SK-N-SH treated with all-trans-retinoic acid at 6 μM for 48 hours (cell line): Measurements from ENCODE around the gene CIC.

ENCODE experiments used
- ATAC-seq: fragments of 200-7000 bp; cut with Tn5 transposase; 3 replicates; pipeline ENCODE4 v1.9.1; 2020; ENCODE audit warnings: mild to moderate bottlenecking, moderate library complexity
- ARNTL ChIP-seq: fragments of 450-650 bp; formaldehyde crosslinking; IDR thresholded peaks from 2 replicates; pipeline ENCODE4 v1.5.0; 2020; ENCODE audit warnings: low read depth, mild to moderate bottlenecking, moderate library complexity, borderline replicate concordance
- BACH2 ChIP-seq: fragments of 250-450 bp; sonication (Bioruptor Pico); IDR thresholded peaks from 2 replicates; pipeline ENCODE4 v1.9.0; 2021; ENCODE audit warnings: mild to moderate bottlenecking, borderline replicate concordance
- CREB5 ChIP-seq: fragments of 250-450 bp; sonication (Bioruptor Pico); IDR thresholded peaks from 2 replicates; pipeline ENCODE4 v1.5.1; 2020; ENCODE audit warnings: low read depth, mild to moderate bottlenecking, moderate library complexity
- CSDC2 ChIP-seq: fragments of 250-450 bp; sonication (Bioruptor Pico); IDR thresholded peaks from 2 replicates; pipeline ENCODE4 v1.5.0; 2020; ENCODE audit warnings: mild to moderate bottlenecking, moderate library complexity
- GLIS3 ChIP-seq: fragments of 250-450 bp; sonication (Bioruptor Pico); IDR thresholded peaks from 2 replicates; pipeline ENCODE4 v1.5.0; 2020; ENCODE audit warnings: mild to moderate bottlenecking, moderate library complexity
- ISL1 ChIP-seq: fragments of 250-450 bp; sonication (Bioruptor Pico); IDR thresholded peaks from 2 replicates; pipeline ENCODE4 v2.1.2; 2022; ENCODE audit warnings: mild to moderate bottlenecking, moderate library complexity
- OSR1 ChIP-seq: fragments of 250-450 bp; sonication (Bioruptor Pico); IDR thresholded peaks from 2 replicates; pipeline ENCODE4 v1.8.0; 2022; ENCODE audit warnings: moderate library complexity, mild to moderate bottlenecking, inconsistent platforms
- PATZ1 ChIP-seq: fragments of 250-450 bp; sonication (Bioruptor Pico); IDR thresholded peaks from 2 replicates; pipeline ENCODE4 v1.8.0; 2020; ENCODE audit warnings: mild to moderate bottlenecking, moderate library complexity, borderline replicate concordance
- PPARA ChIP-seq: fragments of 250-450 bp; sonication (Bioruptor Pico); IDR thresholded peaks from 2 replicates; pipeline ENCODE4 v1.5.0; 2020; ENCODE audit warnings: mild to moderate bottlenecking, borderline replicate concordance
- RARB ChIP-seq: fragments of 250-450 bp; sonication (Bioruptor Pico); IDR thresholded peaks from 2 replicates; pipeline ENCODE4 v1.8.0; 2021; ENCODE audit warnings: mild to moderate bottlenecking, moderate library complexity
- TCF4 ChIP-seq: fragments of 250-450 bp; sonication (Bioruptor Pico); IDR thresholded peaks from 2 replicates; pipeline ENCODE4 v1.8.0; 2021; ENCODE audit warnings: mild to moderate bottlenecking, moderate library complexity, borderline replicate concordance
- TOX ChIP-seq: fragments of 250-450 bp; sonication (Bioruptor Pico); IDR thresholded peaks from 2 replicates; pipeline ENCODE4 v1.8.0; 2021; ENCODE audit warnings: mild to moderate bottlenecking, moderate library complexity, borderline replicate concordance
- ZC3H10 ChIP-seq: fragments of 250-450 bp; sonication (Bioruptor Pico); IDR thresholded peaks from 2 replicates; pipeline ENCODE4 v1.5.1; 2021; ENCODE audit warnings: mild to moderate bottlenecking, moderate library complexity
- ZFP3 ChIP-seq: fragments of 250-450 bp; sonication (Bioruptor Pico); IDR thresholded peaks from 2 replicates; pipeline ENCODE4 v1.5.0; 2020; ENCODE audit warnings: mild to moderate bottlenecking, moderate library complexity
- ZFP30 ChIP-seq: fragments of 450-650 bp; formaldehyde crosslinking; IDR thresholded peaks from 2 replicates; pipeline ENCODE4 v1.5.0; 2022; ENCODE audit warnings: mild to moderate bottlenecking, moderate library complexity
- ZNF565 ChIP-seq: fragments of 450-650 bp; formaldehyde crosslinking; conservative IDR thresholded peaks from 2 replicates; pipeline ENCODE4 v1.5.0; 2020; ENCODE audit warnings: low read depth, mild to moderate bottlenecking, moderate library complexity
- ZNF70 ChIP-seq: fragments of 450-650 bp; formaldehyde crosslinking; IDR thresholded peaks from 2 replicates; pipeline ENCODE4 v1.5.0; 2020; ENCODE audit warnings: mild to moderate bottlenecking, moderate library complexity
- TF ChIP-seq, protein P1 (sequence below): fragments of 250-450 bp; sonication (Bioruptor Pico); IDR thresholded peaks from 2 replicates; pipeline ENCODE4 v1.8.0; 2021; ENCODE audit warnings: low read depth, mild to moderate bottlenecking, moderate library complexity, borderline replicate concordance

The CIC gene

DNA sequence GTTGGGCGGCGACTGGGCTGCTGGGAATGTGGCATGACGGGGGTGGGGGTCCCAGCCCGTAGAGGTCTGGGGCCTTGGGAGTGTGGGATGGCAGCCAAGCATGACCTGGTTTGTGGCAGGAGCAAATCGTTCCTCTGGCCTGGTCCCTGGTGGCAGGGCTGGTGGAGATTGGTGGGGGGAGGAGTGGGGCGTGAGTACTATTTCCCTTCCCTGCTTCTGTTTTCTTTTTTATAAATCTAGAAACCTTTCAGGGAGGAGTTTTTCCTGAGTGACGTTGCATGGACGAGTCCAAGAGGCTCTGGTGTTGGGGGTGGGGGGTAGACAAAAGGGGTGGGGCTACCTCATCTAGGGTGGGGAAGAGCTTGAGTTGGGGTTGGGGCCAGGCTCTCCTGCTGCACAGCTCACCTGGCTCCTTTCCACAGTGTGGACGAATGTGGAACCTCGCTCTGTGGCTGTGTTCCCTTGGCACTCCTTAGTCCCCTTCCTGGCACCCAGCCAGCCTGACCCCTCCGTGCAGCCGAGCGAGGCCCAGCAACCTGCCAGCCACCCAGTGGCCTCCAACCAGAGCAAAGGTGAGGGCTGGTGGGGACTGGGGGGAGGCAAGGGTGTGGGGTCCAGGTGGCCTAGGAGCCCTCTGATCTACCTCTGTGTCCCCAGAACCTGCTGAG lies 17.4 kb downstream of the CIC start:
- no peak for ATAC-seq
- TF ChIP-seq ZNF565 (CRISPR knock-in tag) (no peak), TCF4 (CRISPR knock-in tag) (no peak)

- no peak for ATAC-seq
- TF ChIP-seq ZFP3 (CRISPR knock-in tag), result no peak
- no peak for TF ChIP-seq CSDC2 (CRISPR knock-in tag)
- TF ChIP-seq, protein P1, sequence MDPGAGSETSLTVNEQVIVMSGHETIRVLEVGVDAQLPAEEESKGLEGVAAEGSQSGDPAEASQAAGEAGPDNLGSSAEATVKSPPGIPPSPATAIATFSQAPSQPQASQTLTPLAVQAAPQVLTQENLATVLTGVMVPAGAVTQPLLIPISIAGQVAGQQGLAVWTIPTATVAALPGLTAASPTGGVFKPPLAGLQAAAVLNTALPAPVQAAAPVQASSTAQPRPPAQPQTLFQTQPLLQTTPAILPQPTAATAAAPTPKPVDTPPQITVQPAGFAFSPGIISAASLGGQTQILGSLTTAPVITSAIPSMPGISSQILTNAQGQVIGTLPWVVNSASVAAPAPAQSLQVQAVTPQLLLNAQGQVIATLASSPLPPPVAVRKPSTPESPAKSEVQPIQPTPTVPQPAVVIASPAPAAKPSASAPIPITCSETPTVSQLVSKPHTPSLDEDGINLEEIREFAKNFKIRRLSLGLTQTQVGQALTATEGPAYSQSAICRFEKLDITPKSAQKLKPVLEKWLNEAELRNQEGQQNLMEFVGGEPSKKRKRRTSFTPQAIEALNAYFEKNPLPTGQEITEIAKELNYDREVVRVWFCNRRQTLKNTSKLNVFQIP, result no peak
- no peak for TF ChIP-seq ZNF565 (CRISPR knock-in tag)
- no peak for TF ChIP-seq CREB5
- no peak for TF ChIP-seq GLIS3 (CRISPR knock-in tag)
- TF ChIP-seq ZNF70 (CRISPR knock-in tag), result no peak
Measured at GRCh38 chr19:42287017-42287826, 18.2 kb downstream of the CIC start.

GRCh38 chr19:42287827-42288107 lies 18.7 kb downstream of the CIC start:
- no peak for TF ChIP-seq PATZ1 (CRISPR knock-in tag)
- TF ChIP-seq PPARA (CRISPR knock-in tag), result no peak
- no peak for TF ChIP-seq ZFP3 (CRISPR knock-in tag)
- TF ChIP-seq, protein P1, result no peak
- TF ChIP-seq RARB (CRISPR knock-in tag), result no peak
- TF ChIP-seq BACH2 (CRISPR knock-in tag), result no peak
- TF ChIP-seq ARNTL (CRISPR knock-in tag), result no peak
- TF ChIP-seq CREB5, result no peak
- no peak for TF ChIP-seq CSDC2 (CRISPR knock-in tag)
- ATAC-seq, result no peak

GRCh38 chr19:42288387-42288786 lies 19.3 kb downstream of the CIC start:
- TF ChIP-seq ZNF70 (CRISPR knock-in tag) (no peak), ZC3H10 (no peak), TOX (CRISPR knock-in tag) (no peak), BACH2 (CRISPR knock-in tag) (no peak), RARB (CRISPR knock-in tag) (no peak), ZNF565 (CRISPR knock-in tag) (no peak), PATZ1 (CRISPR knock-in tag) (no peak), OSR1 (CRISPR knock-in tag) (no peak), CREB5 (no peak), ZFP30 (CRISPR knock-in tag) (no peak), GLIS3 (CRISPR knock-in tag) (no peak), ISL1 (CRISPR knock-in tag) (no peak), ZFP3 (CRISPR knock-in tag) (no peak)
- ATAC-seq, result no peak
